Left colon (tissue), 2 donors: Measurements from ENCODE around the gene PCCA. TPM values are rescaled to one million over a fixed set of nuclear protein-coding genes. Genes with fewer than 3 reads are reported as not detected.
A peak's percentile ranks its signal among the peaks of the same experiment; 100 is the strongest.
"Not testable (repeated sequence)": the region's sequence is repeated elsewhere in the genome, so short reads cannot be mapped to it uniquely, and the experiment has no call there.

Experiments
- ATAC-seq: fragments of 200-7000 bp; cut with Tn5 transposase; one replicate; pipeline ENCODE4 v1.9.1; 2020; ENCODE audit warnings: mild to moderate bottlenecking, moderate library complexity
- DNase-seq, 2 donors: peaks; one replicate each; pipeline ENCODE4 v3.0.0-alpha.2; 2020
- intact Hi-C, 2 donors: fragments of 100-400 bp; cut with DNase I in 1 of 2; cut with micrococcal nuclease in 1 of 2; formaldehyde crosslinking; loops; one replicate each; pipeline versions ENCODE4 v1.11.2 to v1.14.0; 2022; cut with DNase I, micrococcal nuclease
- total RNA-seq, 2 donors: library from RNA; stranded (reverse); fragmentation: NEBNext Ultra II Directional; extraction: Animal tissue kit (Norgen Biotek cat#: 25700); gene quantifications; one replicate each; pipeline ENCODE4 v1.2.1, GENCODE V29; 2021
- donor health status: DM: no; HTN: no; CAD: no.
- donor health status: DM: yes; HTN: yes; CAD: no.

PCCA gene
- total RNA-seq, 2 donors from 2014 or later: 84.1 to 99.1 TPM

DNA sequence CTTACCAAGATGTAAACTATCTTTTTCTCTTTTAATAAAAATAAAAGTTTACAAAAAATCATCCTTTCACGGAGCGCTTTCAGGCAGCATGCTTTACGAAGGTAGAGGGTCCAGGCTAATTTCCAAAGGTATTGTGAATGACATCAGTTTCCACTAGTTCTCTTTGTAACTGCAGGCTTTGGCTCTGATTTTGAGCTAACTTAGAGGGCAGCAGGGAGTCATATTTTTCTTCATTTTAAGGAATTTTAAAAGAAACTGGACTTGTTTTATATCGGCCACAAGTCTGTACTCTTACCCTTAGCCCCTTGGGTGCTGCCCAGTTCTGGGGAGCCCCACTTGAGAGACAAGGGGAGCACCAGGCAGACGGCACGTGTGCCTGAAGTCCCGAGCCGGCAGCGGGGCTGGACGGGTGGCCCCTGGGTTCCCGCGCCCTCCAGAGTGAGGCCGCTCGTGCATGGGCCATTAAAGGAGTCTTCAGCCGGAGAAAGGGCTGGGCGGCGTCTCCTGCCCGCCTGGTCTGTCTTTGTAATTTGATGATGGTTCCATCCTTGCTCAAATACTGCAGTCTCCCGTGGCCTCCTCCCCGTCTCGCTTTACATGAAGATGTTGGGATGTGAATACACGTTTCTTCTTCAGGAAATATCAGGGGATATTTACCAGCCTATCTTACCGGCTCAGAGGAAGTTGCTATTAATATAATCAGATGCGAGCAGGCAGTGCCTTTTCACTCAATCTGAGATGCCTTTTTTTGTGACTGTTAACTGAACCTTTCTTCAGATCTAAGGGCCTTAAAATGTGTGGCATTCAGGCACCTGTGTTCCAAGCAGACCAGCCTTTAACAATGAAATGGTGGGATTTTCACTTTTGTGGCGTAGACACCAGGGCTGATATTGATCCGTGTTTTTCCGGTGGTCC is 432.3 kb downstream of the PCCA start:
- DNase-seq (no peak), ATAC-seq (no peak)
- intact Hi-C loops: no loop called here

DNA sequence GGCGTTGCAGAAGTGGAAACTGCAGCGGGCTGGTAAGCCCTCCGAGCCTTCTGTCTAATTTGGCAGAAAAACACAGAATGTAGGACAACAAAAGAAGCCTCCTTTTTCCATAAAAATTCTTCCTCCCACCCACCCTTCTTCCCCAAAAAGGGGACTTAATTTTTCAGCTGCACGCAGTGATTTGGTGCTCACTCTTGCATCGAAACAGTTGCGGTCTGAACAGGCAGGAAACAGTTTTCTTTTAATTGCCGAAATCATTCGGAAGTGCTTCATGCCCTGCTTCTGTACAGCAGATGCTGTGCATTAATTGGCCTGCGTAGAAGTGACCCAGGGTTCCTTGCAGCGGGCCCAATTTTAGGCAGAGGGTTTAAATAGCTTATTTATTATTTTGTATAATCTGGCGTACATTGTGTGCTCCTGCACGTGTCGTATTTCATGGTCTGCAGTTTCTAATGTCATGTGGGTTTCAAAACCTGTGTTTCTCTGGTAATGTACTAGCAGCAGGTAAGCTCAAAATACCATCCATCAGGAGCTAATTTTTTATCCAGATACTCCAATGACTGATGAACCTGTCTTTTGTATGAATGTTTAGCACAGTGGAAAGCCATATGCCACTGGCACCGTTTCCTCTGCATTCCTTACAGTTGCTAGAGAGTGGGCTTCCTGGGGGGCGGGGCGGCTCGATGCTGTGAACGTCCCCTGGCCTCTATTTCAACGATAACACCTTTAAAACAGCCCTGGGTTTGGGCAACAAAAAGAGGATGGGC is 433.1 kb downstream of the PCCA start:
- DNase-seq: no peak
- no peak for ATAC-seq
- intact Hi-C loops: no loop called here

DNA sequence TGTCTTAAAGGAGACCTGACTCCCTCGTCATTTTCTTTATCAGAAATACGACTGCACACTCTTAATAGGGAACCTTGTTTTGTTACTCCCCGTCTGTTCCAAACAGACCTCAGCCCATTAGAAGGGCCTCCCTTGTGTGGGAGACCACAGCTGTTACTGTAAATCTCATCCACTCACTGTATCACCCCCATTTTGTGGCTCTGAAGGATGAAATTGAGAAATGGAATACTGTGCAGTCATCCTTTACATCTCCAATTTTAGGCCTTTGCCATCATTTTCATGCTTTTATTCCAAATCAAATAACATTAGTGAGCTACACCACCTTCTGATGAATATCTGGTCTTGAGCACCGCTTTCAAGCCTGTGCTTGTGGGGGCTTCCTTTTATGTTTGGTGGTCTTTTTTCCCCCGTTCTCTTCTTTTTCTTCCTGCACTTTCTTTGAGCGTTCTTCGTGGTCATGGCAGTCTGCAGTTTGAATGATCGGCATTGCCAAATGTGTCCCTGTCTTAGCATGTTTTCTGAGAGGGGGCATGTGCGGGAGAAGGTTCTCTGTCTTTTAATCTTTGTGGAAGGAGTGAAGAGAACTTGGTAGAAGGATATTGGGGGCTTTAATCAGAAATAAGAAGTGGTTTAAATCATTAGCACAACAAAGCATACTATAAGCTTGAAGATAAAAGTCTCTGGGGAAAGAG is 433.9 kb downstream of the PCCA start:
- no peak for DNase-seq
- ATAC-seq: no peak
- intact Hi-C loops: no loop called here

DNA sequence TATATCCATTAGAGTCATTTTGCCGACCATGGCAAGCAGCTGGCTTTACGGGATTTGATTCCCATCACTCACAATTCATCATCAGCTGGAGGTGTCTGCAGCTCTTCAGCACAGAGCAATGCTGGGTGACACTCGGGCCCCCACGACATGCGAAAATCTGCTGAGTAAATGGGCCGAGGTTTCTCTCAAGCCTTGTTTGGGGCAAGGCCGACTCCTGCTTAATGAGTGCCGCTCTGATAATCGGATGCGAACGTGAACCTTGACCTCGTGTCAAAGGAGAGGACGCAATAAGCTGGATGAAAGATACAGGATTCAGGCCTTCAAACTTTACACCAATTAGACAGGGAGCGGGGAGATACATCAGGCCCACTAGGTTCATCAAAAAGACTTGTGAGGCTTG is 434.5 kb downstream of the PCCA start:
- no peak for DNase-seq
- no peak for ATAC-seq
- intact Hi-C loops: no loop called here

DNA sequence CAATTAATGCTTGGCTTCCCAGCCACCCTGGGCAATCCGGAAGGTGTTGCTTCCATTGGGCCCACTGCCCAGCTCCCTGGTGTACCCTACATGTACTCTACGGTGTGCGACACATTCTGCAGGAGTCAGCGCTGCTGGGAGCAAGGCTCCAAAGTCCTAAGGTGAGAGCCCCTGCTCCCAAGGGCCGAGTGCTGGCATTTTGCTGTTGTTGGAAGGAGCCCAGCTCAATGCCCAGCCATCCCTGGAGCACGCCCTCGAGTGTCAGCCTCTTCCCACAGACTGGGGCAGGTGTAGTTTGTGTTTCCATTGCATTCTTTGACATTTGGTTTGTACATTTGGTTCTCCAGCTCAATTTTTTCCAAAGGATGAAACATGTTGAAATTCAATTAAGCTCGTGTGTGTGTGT is 435.1 kb downstream of the PCCA start:
- no peak for ATAC-seq
- intact Hi-C loops: no loop called here
- DNase-seq: no peak

DNA sequence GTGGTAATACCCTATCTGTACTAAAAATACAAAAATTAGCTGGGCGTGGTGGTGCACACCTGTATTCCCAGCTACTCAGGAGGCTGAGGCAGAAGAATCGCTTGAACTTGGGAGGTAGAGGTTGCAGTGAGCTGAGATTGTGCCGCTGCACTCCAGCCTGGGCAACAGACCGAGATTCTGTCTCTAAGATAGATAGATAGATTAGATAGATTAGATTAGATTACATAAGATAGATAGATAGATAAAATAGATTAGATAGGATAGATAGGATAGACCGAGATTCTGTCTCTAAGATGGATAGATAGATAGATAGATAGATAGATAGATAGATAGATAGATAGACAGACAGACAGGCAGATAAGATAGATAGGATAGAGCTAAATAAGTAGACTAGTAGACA is 435.8 kb downstream of the PCCA start:
- DNase-seq, intact Hi-C loops, ATAC-seq: not testable (repeated sequence)

DNA sequence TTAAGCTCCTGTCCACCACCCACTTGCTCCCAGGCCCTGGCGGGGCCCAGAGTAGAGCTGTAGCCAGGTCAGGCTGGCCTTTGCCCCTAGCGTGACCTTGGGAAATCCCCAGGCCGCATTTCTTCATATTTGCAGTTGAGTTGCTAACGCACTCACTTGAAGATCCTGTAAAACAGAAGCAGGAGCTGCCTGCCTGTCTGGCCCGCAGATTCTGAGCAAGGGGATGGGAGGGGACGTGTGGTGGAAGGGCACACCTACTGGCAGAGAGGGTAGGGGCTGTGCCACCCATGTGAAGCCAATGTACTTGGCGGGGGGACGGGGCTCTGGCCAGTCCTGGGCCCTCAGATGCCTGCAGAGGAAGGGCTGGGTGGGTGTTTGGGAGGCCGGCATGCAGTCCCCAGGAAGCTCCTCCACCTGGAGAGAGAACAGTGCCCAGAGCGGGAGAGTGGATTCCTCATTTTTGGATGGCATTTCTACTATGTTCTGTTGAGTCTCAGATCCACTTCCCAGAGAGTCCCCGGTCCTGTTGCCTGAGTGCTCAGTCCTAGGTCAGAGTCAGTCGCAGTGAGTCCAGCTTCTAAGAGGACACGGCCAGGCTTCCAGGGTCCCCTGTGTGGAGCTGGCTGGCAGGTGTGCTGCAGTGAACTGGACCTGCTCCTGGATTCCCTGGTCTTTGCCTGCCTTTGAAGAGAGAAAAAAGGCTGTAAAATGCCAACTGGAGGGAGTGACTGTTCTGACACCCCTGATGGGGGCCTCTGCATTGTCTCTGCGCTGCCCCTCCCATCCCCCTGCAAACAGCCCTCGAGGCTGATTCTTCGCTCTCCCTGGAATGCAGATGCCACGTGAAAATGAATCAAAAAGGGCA is 436.8 kb downstream of the PCCA start:
- DNase-seq (no peak), ATAC-seq (peak; percentile 25)
- intact Hi-C loops: no loop called here

DNA sequence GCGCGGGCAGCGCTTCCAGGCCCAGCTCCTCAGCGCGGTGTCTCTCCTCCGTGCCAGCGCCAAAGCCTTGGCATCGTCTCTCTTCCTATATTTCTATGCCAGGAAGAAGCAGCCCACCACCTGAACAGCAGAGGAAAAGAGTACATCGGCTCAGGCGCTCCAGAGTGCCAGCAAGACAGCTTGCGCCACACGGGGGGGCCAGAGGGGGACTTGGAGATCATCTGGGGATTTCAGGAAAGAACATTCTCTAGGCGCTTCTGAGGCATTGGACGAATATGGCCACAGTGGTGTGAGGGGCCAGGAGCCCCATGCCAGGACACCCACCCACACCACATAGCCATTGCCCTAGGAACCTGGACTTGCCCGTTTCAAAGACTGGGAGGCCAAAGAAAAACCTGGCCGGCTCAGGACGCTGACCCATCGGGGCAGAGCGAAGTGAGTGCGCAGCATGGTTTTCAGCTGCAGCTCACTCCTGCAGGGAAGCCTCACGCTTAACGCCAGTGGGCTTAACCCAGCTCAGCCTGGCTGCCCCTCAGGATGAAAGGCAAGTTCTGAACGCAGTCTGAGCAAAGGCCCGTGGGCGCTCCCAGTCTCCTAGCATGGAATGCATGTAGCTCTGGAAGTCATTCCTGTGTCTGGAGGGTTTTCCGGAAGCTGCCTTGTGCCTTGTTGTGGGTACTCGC is 437.6 kb downstream of the PCCA start:
- ATAC-seq (no peak), DNase-seq (no peak)
- intact Hi-C loops: no loop called here

DNA sequence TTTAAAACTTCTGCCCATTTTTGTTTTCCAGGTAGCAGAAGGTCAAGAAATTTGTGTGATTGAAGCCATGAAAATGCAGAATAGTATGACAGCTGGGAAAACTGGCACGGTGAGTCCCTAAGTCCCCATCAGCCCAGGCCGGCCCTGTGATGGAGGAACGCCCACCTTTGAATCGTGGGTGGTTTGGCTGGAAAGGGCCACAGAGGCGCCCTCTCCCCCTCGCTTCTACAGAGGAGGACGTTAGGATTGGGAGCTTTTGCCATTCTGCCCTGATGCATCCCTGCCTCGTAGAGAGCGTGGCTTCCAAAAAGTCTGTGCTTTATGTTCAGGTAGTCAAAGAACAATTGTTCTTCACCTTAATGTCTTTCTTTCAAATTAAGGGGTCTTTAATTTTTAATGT is 438.8 kb downstream of the PCCA start:
- intact Hi-C loops: no loop called here
- no peak for ATAC-seq
- DNase-seq: no peak

DNA sequence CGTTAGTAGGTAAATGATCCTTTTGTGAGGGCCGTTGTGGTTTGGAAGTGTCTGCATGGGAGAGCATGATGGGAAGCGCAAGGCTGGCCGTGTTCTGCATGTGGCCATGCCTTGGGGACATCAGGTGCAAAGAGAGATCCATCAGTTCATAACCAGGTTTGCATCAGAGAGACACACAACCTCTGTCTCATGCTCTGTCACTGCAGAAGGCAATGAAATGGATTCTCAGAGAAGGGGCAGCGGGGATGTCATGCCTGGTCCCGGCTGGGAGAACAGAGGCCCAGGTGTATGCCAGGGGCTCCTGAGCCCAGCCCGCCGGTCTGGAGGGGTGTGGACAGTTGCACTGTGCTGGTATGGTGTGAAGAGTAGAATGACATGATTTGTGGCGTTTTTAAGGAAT is 439.5 kb downstream of the PCCA start:
- DNase-seq (no peak), ATAC-seq (no peak)
- intact Hi-C loops: no loop called here

DNA sequence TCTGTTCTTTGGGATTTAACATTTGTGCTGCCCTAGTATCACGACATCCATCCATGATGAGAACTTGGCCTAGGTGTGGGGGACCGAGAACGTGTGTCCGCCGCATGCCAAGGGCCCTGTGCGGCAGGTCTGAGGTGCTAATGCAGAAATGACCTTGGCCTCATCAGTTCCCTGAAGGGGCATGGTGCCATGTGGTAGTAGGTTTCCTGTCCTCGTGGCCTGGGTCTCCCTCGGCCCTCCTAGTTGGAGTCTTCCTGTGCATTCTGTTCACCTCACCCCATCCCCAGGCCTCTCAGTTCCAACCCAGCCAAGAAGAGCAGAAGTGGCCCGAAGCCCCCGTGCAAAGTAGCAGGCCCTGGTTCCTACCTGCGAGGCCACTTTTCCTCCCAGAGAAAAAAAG is 439.9 kb downstream of the PCCA start:
- intact Hi-C loops: no loop called here
- DNase-seq (no peak), ATAC-seq (no peak)

DNA sequence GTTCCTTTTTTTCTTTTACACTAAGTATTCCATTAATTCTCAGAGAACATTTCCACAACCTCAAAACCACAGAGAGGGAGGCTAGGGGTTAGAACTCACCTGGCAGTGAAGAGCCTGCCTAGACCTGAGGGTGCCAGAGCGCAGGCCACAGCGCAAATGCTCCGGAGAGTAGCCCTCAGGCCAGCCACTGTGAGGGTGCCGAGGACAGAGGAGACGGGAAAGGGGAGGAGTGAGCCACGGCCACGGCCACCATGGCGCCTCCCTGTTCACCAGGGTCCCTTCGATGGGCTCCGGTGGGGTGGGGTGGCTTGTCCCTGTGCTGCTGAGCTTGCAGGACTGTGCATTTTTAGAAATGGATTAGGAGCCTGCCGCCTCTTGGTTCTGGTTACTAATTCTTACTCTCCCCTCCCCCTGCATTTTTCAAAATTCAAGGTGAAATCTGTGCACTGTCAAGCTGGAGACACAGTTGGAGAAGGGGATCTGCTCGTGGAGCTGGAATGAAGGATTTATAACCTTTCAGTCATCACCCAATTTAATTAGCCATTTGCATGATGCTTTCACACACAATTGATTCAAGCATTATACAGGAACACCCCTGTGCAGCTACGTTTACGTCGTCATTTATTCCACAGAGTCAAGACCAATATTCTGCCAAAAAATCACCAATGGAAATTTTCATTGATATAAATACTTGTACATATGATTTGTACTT is 440.9 kb downstream of the PCCA start:
- ATAC-seq (no peak), DNase-seq (no peak)

DNA sequence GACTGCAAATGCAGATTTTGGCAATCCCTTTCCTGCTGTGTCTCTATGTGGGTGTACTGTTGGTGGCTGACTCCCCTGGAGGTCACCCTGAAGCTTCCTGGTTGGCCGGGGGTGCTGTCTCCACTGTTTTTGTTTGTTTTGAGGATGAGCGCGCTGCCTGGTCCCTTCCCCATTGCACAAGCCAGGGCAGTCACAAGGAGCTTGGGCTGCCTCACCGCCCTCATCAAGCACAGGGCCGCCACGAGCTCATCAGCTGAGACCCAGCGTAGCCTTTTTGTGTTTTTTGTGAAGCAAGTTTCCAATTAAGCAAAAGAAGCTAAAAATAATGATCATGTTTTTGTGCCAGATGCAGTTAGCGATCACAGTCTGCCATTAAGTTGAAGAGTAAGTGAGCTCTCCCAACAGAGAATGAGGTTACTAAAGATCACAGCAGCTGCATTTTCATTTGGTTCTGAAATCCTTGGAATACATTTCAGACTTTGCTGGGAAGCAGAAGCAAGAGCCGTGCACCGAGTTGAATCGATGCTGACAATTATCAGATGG is 441.8 kb downstream of the PCCA start:
- DNase-seq (no peak), ATAC-seq (no peak)
- intact Hi-C loops: no loop called here

More for the DNA sequence above, 440.9 kb downstream of the PCCA start:
- intact Hi-C loops: no loop called here

DNA sequence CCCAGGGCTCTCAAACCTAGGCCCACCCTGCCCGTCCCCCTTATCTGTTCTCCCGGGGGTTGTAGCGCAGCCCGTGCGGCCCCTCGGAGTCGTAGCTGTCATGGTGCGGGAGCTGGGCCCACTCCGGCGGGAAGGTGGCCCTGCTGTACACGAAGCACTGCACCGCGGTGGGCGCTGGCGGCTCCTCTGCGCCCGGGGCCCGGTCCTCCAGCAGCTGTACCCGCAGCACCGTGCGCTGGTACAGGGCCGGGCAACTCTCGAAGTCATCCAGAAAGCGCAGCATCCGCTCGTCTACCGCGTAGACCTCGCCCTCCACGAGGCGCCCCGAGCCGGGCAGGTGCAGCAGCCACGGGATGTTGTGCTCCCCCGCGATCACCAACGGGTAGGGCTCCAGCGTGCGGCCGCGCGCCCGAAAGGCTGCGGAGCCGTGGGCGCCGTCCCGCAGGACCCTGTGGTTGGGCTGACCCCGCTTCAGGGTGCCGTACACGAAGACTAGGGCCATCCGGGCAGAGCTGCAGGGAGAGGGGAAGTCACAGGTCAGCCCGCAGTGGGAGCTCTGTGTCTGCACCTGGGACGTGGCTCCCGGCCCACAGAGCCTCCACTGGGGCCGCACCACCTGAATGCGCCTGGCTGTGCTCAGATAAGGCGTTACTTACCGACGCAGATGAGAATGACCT is 443.3 kb downstream of the PCCA start:
- DNase-seq (no peak), ATAC-seq (no peak)
- intact Hi-C loops: no loop called here

DNA sequence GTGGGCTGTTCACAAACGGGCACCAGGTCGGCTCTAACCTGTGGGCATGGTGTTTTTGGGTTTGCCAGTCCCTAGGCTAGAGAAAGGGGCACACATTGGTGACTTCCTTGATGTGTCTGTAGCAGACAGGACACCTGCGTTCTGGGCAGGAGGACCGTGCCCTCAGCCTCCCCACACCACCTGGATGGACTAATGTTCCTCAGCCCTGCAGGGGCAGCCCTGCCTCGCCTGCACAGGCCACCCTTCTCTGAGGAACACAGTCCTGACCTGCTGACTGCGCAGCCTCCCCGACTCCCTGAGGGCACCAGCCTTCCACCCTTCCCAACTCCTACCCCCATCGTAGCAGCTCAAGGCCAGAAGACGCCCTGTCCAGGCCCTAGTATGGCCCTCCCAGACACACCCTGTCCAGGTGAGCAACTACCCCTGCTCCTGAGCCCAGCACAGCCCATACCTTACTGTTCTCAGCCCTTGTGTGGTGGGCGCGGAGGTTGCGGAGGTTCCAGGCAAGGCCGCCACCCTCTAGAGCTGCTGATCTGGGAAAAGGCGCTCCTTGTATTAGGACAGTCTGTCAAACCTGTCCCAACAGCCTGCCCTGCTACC is 444.0 kb downstream of the PCCA start:
- no peak for DNase-seq
- peak; percentile 23 for ATAC-seq
- intact Hi-C loops: no loop called here

DNA sequence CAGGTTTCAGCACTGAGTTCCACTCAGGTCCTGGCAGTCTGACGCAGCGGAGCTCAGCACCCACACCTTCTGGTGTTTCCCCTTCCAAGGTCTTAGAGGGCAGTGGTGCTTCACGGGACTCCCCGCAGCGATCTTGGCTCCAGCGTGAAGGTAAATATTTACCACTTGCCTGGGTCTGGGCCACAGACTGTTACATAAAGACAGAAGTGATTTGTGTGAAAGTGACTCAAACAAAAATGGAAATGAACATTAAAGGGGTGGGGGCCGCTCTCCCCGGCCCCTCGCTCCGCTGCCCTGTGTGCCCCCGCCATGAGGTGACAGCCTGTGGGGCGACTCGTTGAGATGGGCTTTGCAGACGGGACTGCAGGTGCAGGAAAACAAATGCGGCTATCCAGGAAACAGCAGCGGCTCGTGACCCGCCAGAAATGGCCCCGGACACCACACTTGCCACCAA is 444.7 kb downstream of the PCCA start:
- intact Hi-C loops: no loop called here
- no peak for DNase-seq
- ATAC-seq: peak; percentile 64
